GM12892 (cell line): ENCODE measurements around the gene ZNF827.

Experiments used
- DNase-seq: peaks from one replicate; pipeline ENCODE4 v3.0.0; 2011; ENCODE audit not compliant: insufficient read length
- FAIRE-seq: peaks from 2 replicates; lab custom pipeline; 2011; peaks lifted over from hg19 to GRCh38; lab: Jason Lieb, UNC
- POLR2A ChIP-seq: IDR thresholded peaks from 2 replicates; pipeline ENCODE4 v1.6.1; 2011; ENCODE audit warnings: low read depth, low read length, control low read depth
- POLR2AphosphoS5 ChIP-seq: IDR thresholded peaks from 2 replicates; pipeline ENCODE4 v1.6.1; 2011; ENCODE audit warnings: low read depth, low read length, control low read depth
- TAF1 ChIP-seq: IDR thresholded peaks from 2 replicates; pipeline ENCODE4 v1.6.1; 2011; ENCODE audit warnings: low read depth, mild to moderate bottlenecking, control low read depth, low read length, borderline replicate concordance

The ZNF827 gene

GRCh38 chr4:145929415-145930178 lies 9.0 kb downstream of the ZNF827 start:
- DNase-seq = no peak

GRCh38 chr4:145928748-145929147 lies 9.9 kb downstream of the ZNF827 start:
- no peak for FAIRE-seq
- TF ChIP-seq POLR2A (no peak), TAF1 (no peak)
- no peak for DNase-seq

More at GRCh38 chr4:145929415-145930178, 9.0 kb downstream of the ZNF827 start:
- TF ChIP-seq POLR2A = no peak
- TF ChIP-seq POLR2AphosphoS5 = no peak
- TF ChIP-seq TAF1 = no peak
- peak; percentile 38 for FAIRE-seq

GRCh38 chr4:145927030-145927429 lies 11.6 kb downstream of the ZNF827 start:
- no peak for DNase-seq
- no peak for TF ChIP-seq POLR2AphosphoS5
- TF ChIP-seq POLR2A = no peak
- no peak for TF ChIP-seq TAF1
- peak; percentile 67 for FAIRE-seq

- DNase-seq = no peak
- TF ChIP-seq TAF1 (no peak), POLR2A (no peak), POLR2AphosphoS5 (no peak)
- no peak for FAIRE-seq
Observed at GRCh38 chr4:145921231-145921630, 17.4 kb downstream of the ZNF827 start.

GRCh38 chr4:145920205-145920604 lies 18.4 kb downstream of the ZNF827 start:
- no peak for DNase-seq
- no peak for FAIRE-seq

GRCh38 chr4:145912376-145912775 lies 26.2 kb downstream of the ZNF827 start:
- no peak for TF ChIP-seq TAF1
- TF ChIP-seq POLR2A = no peak
- no peak for TF ChIP-seq POLR2AphosphoS5
- FAIRE-seq = no peak
- DNase-seq = no peak

More at GRCh38 chr4:145920205-145920604, 18.4 kb downstream of the ZNF827 start:
- no peak for TF ChIP-seq POLR2A

- no peak for TF ChIP-seq POLR2AphosphoS5
- no peak for TF ChIP-seq TAF1
- TF ChIP-seq POLR2A = no peak
- DNase-seq (no peak), FAIRE-seq (no peak)
Observed at GRCh38 chr4:145909773-145910172, 28.9 kb downstream of the ZNF827 start.

- TF ChIP-seq TAF1 = no peak
- TF ChIP-seq POLR2A = no peak
- no peak for TF ChIP-seq POLR2AphosphoS5
- DNase-seq (no peak), FAIRE-seq (no peak)
Observed at GRCh38 chr4:145909281-145909715, 29.3 kb downstream of the ZNF827 start.

- FAIRE-seq (no peak), DNase-seq (no peak)
- TF ChIP-seq POLR2AphosphoS5 = no peak
- no peak for TF ChIP-seq POLR2A
- no peak for TF ChIP-seq TAF1
Observed at GRCh38 chr4:145907812-145908211, 30.8 kb downstream of the ZNF827 start.

GRCh38 chr4:145907390-145907789 lies 31.2 kb downstream of the ZNF827 start:
- no peak for DNase-seq
- FAIRE-seq = no peak
- TF ChIP-seq TAF1 = no peak
- TF ChIP-seq POLR2A = no peak
- TF ChIP-seq POLR2AphosphoS5 = no peak

GRCh38 chr4:145904413-145905177 lies 34.0 kb downstream of the ZNF827 start:
- DNase-seq (no peak), FAIRE-seq (peak; percentile 68)
- peak; percentile 36; the same call in 1 of the 2 replicates for TF ChIP-seq POLR2AphosphoS5
- TF ChIP-seq TAF1 = no peak

GRCh38 chr4:145902522-145902921 lies 36.1 kb downstream of the ZNF827 start:
- TF ChIP-seq TAF1 = no peak
- TF ChIP-seq POLR2AphosphoS5 = no peak
- TF ChIP-seq POLR2A = no peak
- DNase-seq (no peak), FAIRE-seq (no peak)

- no peak for TF ChIP-seq TAF1
- no peak for TF ChIP-seq POLR2AphosphoS5
- TF ChIP-seq POLR2A = no peak
- no peak for DNase-seq
- FAIRE-seq = no peak
Observed at GRCh38 chr4:145899886-145900460, 38.6 kb downstream of the ZNF827 start.
